ENCODE results near the gene ZGLP1.
A peak's percentile ranks its signal among the peaks of the same experiment; 100 is the strongest.

ZGLP1 gene

DNA sequence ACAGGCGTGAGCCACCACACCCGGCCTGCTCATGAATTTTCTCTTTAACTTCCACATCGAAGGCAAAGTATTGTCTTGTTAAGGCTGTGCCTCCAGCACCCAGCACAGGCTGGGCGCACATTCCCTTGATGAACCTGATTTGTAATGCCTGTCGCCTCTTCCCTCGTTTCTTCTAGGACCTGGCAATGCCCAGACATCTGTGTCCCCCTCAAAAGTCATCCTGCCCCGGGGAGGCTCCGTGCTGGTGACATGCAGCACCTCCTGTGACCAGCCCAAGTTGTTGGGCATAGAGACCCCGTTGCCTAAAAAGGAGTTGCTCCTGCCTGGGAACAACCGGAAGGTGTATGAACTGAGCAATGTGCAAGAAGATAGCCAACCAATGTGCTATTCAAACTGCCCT lies 35.0 kb downstream of the ZGLP1 start:
- H3K4me3 ChIP-seq (ENCODE audit: low read length): no peak overlapping the region
- no peak overlapping the region for H3K9ac ChIP-seq (ENCODE audit: low read length)

DNA sequence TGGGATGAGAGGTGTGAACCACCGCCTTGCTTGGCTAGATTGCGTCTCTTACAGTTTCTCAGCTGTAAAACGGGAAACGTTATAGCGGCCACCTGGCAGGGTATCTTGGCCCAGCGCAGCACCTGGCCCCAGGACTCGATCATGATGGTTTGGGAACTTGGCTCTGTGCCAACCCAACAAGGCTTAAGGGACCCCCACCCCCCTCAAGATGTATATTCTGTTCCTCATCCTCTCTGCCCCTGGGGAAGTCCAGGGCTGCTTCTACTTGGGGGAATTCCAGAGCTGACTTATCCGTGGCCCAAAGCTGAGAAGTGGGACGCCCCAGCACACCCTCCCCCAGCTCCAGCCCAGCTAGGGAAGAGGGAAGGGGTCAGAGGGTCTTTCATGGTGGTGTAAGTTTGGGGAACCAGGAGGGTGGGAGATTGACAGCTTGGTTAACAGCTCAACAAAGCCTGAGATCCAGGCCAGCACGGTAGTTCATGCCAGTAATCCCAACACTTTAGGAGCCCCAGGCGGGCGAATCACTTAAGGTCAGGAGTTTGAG lies 38.0 kb downstream of the ZGLP1 start:
- Histone ChIP-seq H3K4me3 (ENCODE audit: low read length) (peak overlapping the region; percentile 57), H3K27ac (ENCODE audit: low read length) (peak overlapping the region; percentile 46; the same call in 1 of the 2 replicates)

More for the DNA sequence above, 35.0 kb downstream of the ZGLP1 start:
- Histone ChIP-seq H2AFZ (ENCODE audit: low read length) (no peak overlapping the region), H3K79me2 (ENCODE audit: low read length) (peaks cover 8% of the 10 kb centered on the region; the same call in 1 of the 2 replicates), H3K4me1 (ENCODE audit: low read length) (0 out of 2 replicates have a peak, but pooled peaks cover 13% of the 10 kb centered on the region), H3K27me3 (replicated peaks; ENCODE audit: insufficient read depth, low read length) (no peaks in the 10 kb centered on the region), H3K4me2 (ENCODE audit: low read depth, low read length) (no peak overlapping the region), H3K27ac (ENCODE audit: low read length) (no peak overlapping the region), H3F3A (ENCODE audit: insufficient read depth, low read length) (no peaks in the 10 kb centered on the region), H3K36me3 (replicated peaks; ENCODE audit: insufficient read depth, low read length) (no peaks in the 10 kb centered on the region), H4K20me1 (ENCODE audit: insufficient read depth, low read length) (no peaks in the 10 kb centered on the region), H3K9me2 (replicated peaks; ENCODE audit: insufficient read depth, low read length) (no peaks in the 10 kb centered on the region), H3K9me3 (replicated peaks; ENCODE audit: insufficient read depth, low read length) (no peaks in the 10 kb centered on the region)
- no peak for DNase-seq
- no peak for TF ChIP-seq EZH2phosphoT487 (IDR thresholded peaks at IDR 0.05; ENCODE audit: low read length)
- TF ChIP-seq EZH2 (optimal IDR thresholded peaks at IDR 0.05; ENCODE audit: low read depth, low read length): no peak
- TF ChIP-seq, protein P1, sequence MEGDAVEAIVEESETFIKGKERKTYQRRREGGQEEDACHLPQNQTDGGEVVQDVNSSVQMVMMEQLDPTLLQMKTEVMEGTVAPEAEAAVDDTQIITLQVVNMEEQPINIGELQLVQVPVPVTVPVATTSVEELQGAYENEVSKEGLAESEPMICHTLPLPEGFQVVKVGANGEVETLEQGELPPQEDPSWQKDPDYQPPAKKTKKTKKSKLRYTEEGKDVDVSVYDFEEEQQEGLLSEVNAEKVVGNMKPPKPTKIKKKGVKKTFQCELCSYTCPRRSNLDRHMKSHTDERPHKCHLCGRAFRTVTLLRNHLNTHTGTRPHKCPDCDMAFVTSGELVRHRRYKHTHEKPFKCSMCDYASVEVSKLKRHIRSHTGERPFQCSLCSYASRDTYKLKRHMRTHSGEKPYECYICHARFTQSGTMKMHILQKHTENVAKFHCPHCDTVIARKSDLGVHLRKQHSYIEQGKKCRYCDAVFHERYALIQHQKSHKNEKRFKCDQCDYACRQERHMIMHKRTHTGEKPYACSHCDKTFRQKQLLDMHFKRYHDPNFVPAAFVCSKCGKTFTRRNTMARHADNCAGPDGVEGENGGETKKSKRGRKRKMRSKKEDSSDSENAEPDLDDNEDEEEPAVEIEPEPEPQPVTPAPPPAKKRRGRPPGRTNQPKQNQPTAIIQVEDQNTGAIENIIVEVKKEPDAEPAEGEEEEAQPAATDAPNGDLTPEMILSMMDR (IDR thresholded peaks at IDR 0.05; ENCODE audit: low read length): no peak

DNA sequence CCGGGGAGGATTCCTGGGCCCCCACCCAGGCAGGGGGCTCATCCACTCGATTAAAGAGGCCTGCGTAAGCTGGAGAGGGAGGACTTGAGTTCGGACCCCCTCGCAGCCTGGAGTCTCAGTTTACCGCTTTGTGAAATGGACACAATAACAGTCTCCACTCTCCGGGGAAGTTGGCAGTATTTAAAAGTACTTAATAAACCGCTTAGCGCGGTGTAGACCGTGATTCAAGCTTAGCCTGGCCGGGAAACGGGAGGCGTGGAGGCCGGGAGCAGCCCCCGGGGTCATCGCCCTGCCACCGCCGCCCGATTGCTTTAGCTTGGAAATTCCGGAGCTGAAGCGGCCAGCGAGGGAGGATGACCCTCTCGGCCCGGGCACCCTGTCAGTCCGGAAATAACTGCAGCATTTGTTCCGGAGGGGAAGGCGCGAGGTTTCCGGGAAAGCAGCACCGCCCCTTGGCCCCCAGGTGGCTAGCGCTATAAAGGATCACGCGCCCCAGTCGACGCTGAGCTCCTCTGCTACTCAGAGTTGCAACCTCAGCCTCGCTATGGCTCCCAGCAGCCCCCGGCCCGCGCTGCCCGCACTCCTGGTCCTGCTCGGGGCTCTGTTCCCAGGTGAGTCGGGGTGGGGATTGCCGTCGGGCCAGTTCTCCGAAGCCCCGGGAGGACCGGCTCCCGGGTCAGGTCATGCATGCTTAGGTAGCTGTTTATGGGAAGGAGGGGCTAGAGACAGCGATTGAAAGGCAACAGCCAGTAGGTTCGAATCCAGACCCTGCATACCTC lies 38.8 kb downstream of the ZGLP1 start, which contains the start of gene ICAM1:
TSS of gene ICAM1 (plus strand) at position 505 of the 779 bp plus-strand sequence. CDS start at position 545, 40 bp downstream.
- peak within 1 kb of the TSS; percentile 98 for H3K4me2 ChIP-seq (ENCODE audit: low read depth, low read length)
- H2AFZ ChIP-seq (ENCODE audit: low read length): peak within 1 kb of the TSS; percentile 81
- peak within 1 kb of the TSS; percentile 46 for H3K27ac ChIP-seq (ENCODE audit: low read length)
- TF ChIP-seq EZH2 (optimal IDR thresholded peaks at IDR 0.05; ENCODE audit: low read depth, low read length) (no peak), EZH2phosphoT487 (IDR thresholded peaks at IDR 0.05; ENCODE audit: low read length) (no peak)
- TF ChIP-seq, protein P1 (IDR thresholded peaks at IDR 0.05; ENCODE audit: low read length): no peak
- no peaks in the 10 kb centered on the region for H3K9me2 ChIP-seq (replicated peaks; ENCODE audit: insufficient read depth, low read length)
- H3K4me1 ChIP-seq (ENCODE audit: low read length): 0 out of 2 replicates have a peak, but pooled peaks cover 13% of the 10 kb centered on the region
- H3K27me3 ChIP-seq (replicated peaks; ENCODE audit: insufficient read depth, low read length): no peaks in the 10 kb centered on the region
- no peaks in the 10 kb centered on the region for H4K20me1 ChIP-seq (ENCODE audit: insufficient read depth, low read length)
- peak within 1 kb of the TSS; percentile 57 for H3K4me3 ChIP-seq (ENCODE audit: low read length)
- no peaks in the 10 kb centered on the region for H3F3A ChIP-seq (ENCODE audit: insufficient read depth, low read length)
- H3K9me3 ChIP-seq (replicated peaks; ENCODE audit: insufficient read depth, low read length): no peaks in the 10 kb centered on the region
- peak within 1 kb of the TSS; percentile 36 for H3K9ac ChIP-seq (ENCODE audit: low read length)
- peaks cover 8% of the 10 kb centered on the region; the same call in 1 of the 2 replicates for H3K79me2 ChIP-seq (ENCODE audit: low read length)
- DNase-seq: peak; percentile 86
- no peaks in the 10 kb centered on the region for H3K36me3 ChIP-seq (replicated peaks; ENCODE audit: insufficient read depth, low read length)

More for the DNA sequence above, 38.0 kb downstream of the ZGLP1 start:
- Histone ChIP-seq H3K9ac (ENCODE audit: low read length) (peak overlapping the region; percentile 36; the same call in 1 of the 2 replicates), H3K79me2 (ENCODE audit: low read length) (peaks cover 8% of the 10 kb centered on the region; the same call in 1 of the 2 replicates), H3K4me1 (ENCODE audit: low read length) (0 out of 2 replicates have a peak, but pooled peaks cover 13% of the 10 kb centered on the region), H3K9me3 (replicated peaks; ENCODE audit: insufficient read depth, low read length) (no peaks in the 10 kb centered on the region), H3K4me2 (ENCODE audit: low read depth, low read length) (peak overlapping the region; percentile 98), H3K36me3 (replicated peaks; ENCODE audit: insufficient read depth, low read length) (no peaks in the 10 kb centered on the region), H3K9me2 (replicated peaks; ENCODE audit: insufficient read depth, low read length) (no peaks in the 10 kb centered on the region), H3K27me3 (replicated peaks; ENCODE audit: insufficient read depth, low read length) (no peaks in the 10 kb centered on the region), H2AFZ (ENCODE audit: low read length) (0 out of 2 replicates have a peak overlapping the region, but pooled peaks have one; percentile 81), H3F3A (ENCODE audit: insufficient read depth, low read length) (no peaks in the 10 kb centered on the region), H4K20me1 (ENCODE audit: insufficient read depth, low read length) (no peaks in the 10 kb centered on the region)
- DNase-seq: no peak
- TF ChIP-seq EZH2phosphoT487 (IDR thresholded peaks at IDR 0.05; ENCODE audit: low read length): no peak
- no peak for TF ChIP-seq EZH2 (optimal IDR thresholded peaks at IDR 0.05; ENCODE audit: low read depth, low read length)
- TF ChIP-seq, protein P1 (IDR thresholded peaks at IDR 0.05; ENCODE audit: low read length): no peak
